DND-41 (cell line): ENCODE measurements around the gene HSD3B1.

Experiments used
- ATAC-seq: fragments of 200-7000 bp; cut with Tn5 transposase; 3 replicates; pipeline ENCODE4 v1.9.1; 2021; ENCODE audit warnings: low read depth; ENCODE audit not compliant: insufficient read depth
- DNase-seq: peaks from one replicate; pipeline ENCODE4 v3.0.0-alpha.2; 2020
- H2AFZ ChIP-seq: 2 replicates; pipeline ENCODE4 v1.6.0; 2012; ENCODE audit warnings: low read depth, low read length
- H3K27ac ChIP-seq: 2 replicates; pipeline ENCODE4 v1.5.1; 2012; ENCODE audit warnings: low read length, inconsistent platforms
- H3K27me3 ChIP-seq: fragments of 200-600 bp; sonication (generic); 2 replicates; pipeline ENCODE4 v1.6.0; 2012; ENCODE audit warnings: low read length, mild to moderate bottlenecking, inconsistent platforms; ENCODE audit not compliant: insufficient read depth, poor library complexity
- H3K36me3 ChIP-seq: 2 replicates; pipeline ENCODE4 v1.5.1; 2012; ENCODE audit warnings: low read length, inconsistent platforms; ENCODE audit not compliant: insufficient read depth
- H3K4me1 ChIP-seq: 2 replicates; pipeline ENCODE4 v1.5.1; 2012; ENCODE audit warnings: mild to moderate bottlenecking, low read length; ENCODE audit not compliant: insufficient read depth
- H3K4me2 ChIP-seq: 2 replicates; pipeline ENCODE4 v1.6.0; 2012; ENCODE audit warnings: mild to moderate bottlenecking, moderate library complexity, low read length, inconsistent platforms; ENCODE audit not compliant: insufficient read depth
- H3K4me3 ChIP-seq, 2 experiments: fragments of 200-600 bp in 1 of 2; shearing (Covaris generic) in 1 of 2; 2 replicates each; pipeline ENCODE4 v1.5.1; 2012 to 2016; ENCODE audit warnings: inconsistent platforms in 2 of 2, low read length in 2 of 2, mild to moderate bottlenecking in 2 of 2, low read depth in 1 of 2, moderate library complexity in 1 of 2
- H3K79me2 ChIP-seq: 2 replicates; pipeline ENCODE4 v1.6.0; 2012; ENCODE audit warnings: low read length, inconsistent platforms; ENCODE audit not compliant: insufficient read depth
- H3K9ac ChIP-seq: 2 replicates; pipeline ENCODE4 v1.6.0; 2012; ENCODE audit warnings: low read depth, mild to moderate bottlenecking, inconsistent platforms, low read length, moderate library complexity
- H3K9me3 ChIP-seq: 2 replicates; pipeline ENCODE4 v1.5.1; 2012; ENCODE audit warnings: low read length, moderate library complexity, mild to moderate bottlenecking, inconsistent platforms; ENCODE audit not compliant: insufficient read depth, severe bottlenecking
- H4K20me1 ChIP-seq: 2 replicates; pipeline ENCODE4 v1.6.0; 2012; ENCODE audit warnings: low read length; ENCODE audit not compliant: insufficient read depth
- CTCF ChIP-seq: IDR thresholded peaks from 2 replicates; pipeline ENCODE4 v1.5.1; 2012; ENCODE audit warnings: borderline replicate concordance, low read length, moderate library complexity, mild to moderate bottlenecking; ENCODE audit not compliant: poor library complexity, severe bottlenecking; ENCODE audit errors: extremely low read depth
- EZH2 ChIP-seq: IDR thresholded peaks from 3 replicates; pipeline ENCODE4 v1.6.1; 2012; ENCODE audit warnings: borderline replicate concordance, low read depth, mild to moderate bottlenecking, moderate library complexity, low read length, inconsistent platforms; ENCODE audit not compliant: severe bottlenecking

The HSD3B1 gene

GRCh38 chr1:119542492-119542946, 35.5 kb downstream of the HSD3B1 start:
- no peak for ATAC-seq
- Histone ChIP-seq H3K4me1 (no peaks in the 10 kb centered on the region), H3K79me2 (no peaks in the 10 kb centered on the region), H4K20me1 (no peaks in the 10 kb centered on the region), H3K27me3 (peaks cover 8% of the 10 kb centered on the region), H3K9ac (no peak overlapping the region), H3K4me2 (no peak overlapping the region), H2AFZ (no peak overlapping the region), H3K4me3 (no peak overlapping the region), H3K27ac (no peak overlapping the region), H3K9me3 (no peaks in the 10 kb centered on the region), H3K36me3 (no peaks in the 10 kb centered on the region)
- no peak for TF ChIP-seq CTCF
- TF ChIP-seq EZH2, result no peak
- no peak for DNase-seq

- Histone ChIP-seq H3K4me2 (no peak overlapping the region), H4K20me1 (no peaks in the 10 kb centered on the region), H3K36me3 (no peaks in the 10 kb centered on the region), H3K79me2 (no peaks in the 10 kb centered on the region), H3K27me3 (peaks cover 8% of the 10 kb centered on the region), H3K27ac (no peak overlapping the region), H3K4me3 (no peak overlapping the region), H2AFZ (no peak overlapping the region), H3K9ac (no peak overlapping the region), H3K4me1 (no peaks in the 10 kb centered on the region), H3K9me3 (no peaks in the 10 kb centered on the region)
- TF ChIP-seq EZH2, result no peak
- TF ChIP-seq CTCF, result peak; percentile 65
- ATAC-seq, result peak; percentile 58; the same call in 1 of the 3 replicates
- peak; percentile 23 for DNase-seq
Measured at GRCh38 chr1:119544165-119544762, 37.3 kb downstream of the HSD3B1 start.

- Histone ChIP-seq H3K36me3 (no peaks in the 10 kb centered on the region), H3K27me3 (peaks cover 8% of the 10 kb centered on the region), H3K27ac (no peak overlapping the region), H3K4me1 (no peaks in the 10 kb centered on the region), H4K20me1 (no peaks in the 10 kb centered on the region), H2AFZ (no peak overlapping the region), H3K9me3 (no peaks in the 10 kb centered on the region), H3K9ac (no peak overlapping the region), H3K79me2 (no peaks in the 10 kb centered on the region), H3K4me3 (no peak overlapping the region), H3K4me2 (no peak overlapping the region)
- ATAC-seq (no peak), DNase-seq (no peak)
- TF ChIP-seq CTCF, result no peak
- no peak for TF ChIP-seq EZH2
Measured at GRCh38 chr1:119546641-119547040, 39.6 kb downstream of the HSD3B1 start.
